Effector CD4-positive, alpha-beta T cell (primary cell): ENCODE results near the gene CALML3.

Source experiments
- DNase-seq: peaks from one replicate; pipeline ENCODE4 v3.0.0-alpha.2; 2020

Gene CALML3

GRCh38 chr10:5543623-5544022, 18.9 kb downstream of the CALML3 start:
- DNase-seq, result no peak

GRCh38 chr10:5544216-5544805, 19.6 kb downstream of the CALML3 start:
- DNase-seq, result no peak

- no peak for DNase-seq
These were observed 20.2 kb downstream of the CALML3 start for GRCh38 chr10:5545011-5545410.

GRCh38 chr10:5545426-5545777, 20.6 kb downstream of the CALML3 start:
- DNase-seq, result no peak

GRCh38 chr10:5545778-5546710, 21.3 kb downstream of the CALML3 start:
- no peak for DNase-seq

- no peak for DNase-seq
These were observed 22.3 kb downstream of the CALML3 start for GRCh38 chr10:5546891-5547680.

- no peak for DNase-seq
These were observed 22.8 kb downstream of the CALML3 start for GRCh38 chr10:5547681-5547930.

- no peak for DNase-seq
These were observed 23.3 kb downstream of the CALML3 start for GRCh38 chr10:5547931-5548660.

- DNase-seq, result no peak
These were observed 24.9 kb downstream of the CALML3 start for GRCh38 chr10:5549462-5550249.

GRCh38 chr10:5550250-5550545, 25.4 kb downstream of the CALML3 start:
- DNase-seq, result no peak

GRCh38 chr10:5550621-5551530, 26.1 kb downstream of the CALML3 start:
- DNase-seq, result no peak

GRCh38 chr10:5551531-5552375, 27.0 kb downstream of the CALML3 start:
- no peak for DNase-seq

- DNase-seq, result no peak
These were observed 27.9 kb downstream of the CALML3 start for GRCh38 chr10:5552376-5553321.

- DNase-seq, result no peak
These were observed 28.8 kb downstream of the CALML3 start for GRCh38 chr10:5553400-5554170.

GRCh38 chr10:5555021-5555510, 30.3 kb downstream of the CALML3 start:
- no peak for DNase-seq

GRCh38 chr10:5555881-5556280, 31.1 kb downstream of the CALML3 start:
- DNase-seq, result no peak

GRCh38 chr10:5556576-5556975, 31.8 kb downstream of the CALML3 start:
- DNase-seq, result no peak

- DNase-seq, result no peak
These were observed 32.4 kb downstream of the CALML3 start for GRCh38 chr10:5557040-5557721.
